ENCODE data around the gene GALNS. TPM values are rescaled to one million over a fixed set of nuclear protein-coding genes. Genes with fewer than 3 reads are reported as not detected.

Gene GALNS
- total and polyA plus RNA-seq, 2 of the 8 experiments (the other 6 are each of a cell fraction or from before 2014, with no cell fraction given): 8.9 to 17.8 TPM

GRCh38 chr16:88895335-88895734 lies 38.6 kb upstream of the GALNS start:
- Histone ChIP-seq H2AFZ (ENCODE audit: low read length) (no peak overlapping the region), H3K23me2 (ENCODE audit: low read depth, low read length) (no peaks in the 10 kb centered on the region), H3K79me1 (ENCODE audit: low read depth, low read length) (no peaks in the 10 kb centered on the region), H3K18ac (ENCODE audit: extremely low read depth, low read length) (no peak overlapping the region), H3K4me3 (ENCODE audit: extremely low read depth in 1 of 4, insufficient read depth in 2 of 4, low read depth in 3 of 4, low read length in 4 of 4) (no peak overlapping the region), H2BK120ac (replicated peaks; ENCODE audit: low read depth, low read length) (no peak overlapping the region), H4K8ac (ENCODE audit: extremely low read depth, insufficient read depth, low read length) (no peak overlapping the region), H4K5ac (ENCODE audit: insufficient read length, low read depth, low read length) (no peak overlapping the region), H3K27ac (ENCODE audit: low read depth, low read length) (no peak overlapping the region), H3K9me3 (ENCODE audit: insufficient read depth in 2 of 2, low read depth in 1 of 2, low read length in 1 of 2) (no peaks in the 10 kb centered on the region), H3K27me3 (replicated peaks in 1 of 4; ENCODE audit: control insufficient read depth in 3 of 4, extremely low read depth in 1 of 4, insufficient read depth in 3 of 4, low read length in 3 of 4) (no peaks in the 10 kb centered on the region), H3K36me3 (ENCODE audit: control insufficient read depth in 2 of 4, insufficient read depth in 4 of 4, low read length in 3 of 4) (no peaks in the 10 kb centered on the region), H3K4me1 (replicated peaks in 1 of 4; ENCODE audit: control insufficient read depth in 3 of 4, insufficient read depth in 4 of 4, low read length in 3 of 4) (no peaks in the 10 kb centered on the region), H3K79me2 (ENCODE audit: control insufficient read depth in 1 of 2, insufficient read depth in 2 of 2, low read length in 2 of 2) (no peaks in the 10 kb centered on the region), H3K9ac (replicated peaks in 1 of 4; ENCODE audit: extremely low read depth in 1 of 4, low read depth in 3 of 4, low read length in 3 of 4) (no peak overlapping the region), H4K20me1 (replicated peaks in 1 of 2; ENCODE audit: control insufficient read depth in 1 of 2, insufficient read depth in 2 of 2, low read length in 2 of 2) (no peaks in the 10 kb centered on the region), H2BK5ac (ENCODE audit: low read depth, low read length) (no peak overlapping the region), H2BK12ac (ENCODE audit: low read depth, low read length) (no peak overlapping the region), H3K23ac (ENCODE audit: insufficient read length) (no peak overlapping the region), H4K91ac (replicated peaks; ENCODE audit: insufficient read length, low read length) (no peak overlapping the region), H3K14ac (ENCODE audit: insufficient read length) (no peak overlapping the region), H3K56ac (replicated peaks; ENCODE audit: insufficient read length, low read depth, low read length) (no peak overlapping the region), H2AK5ac (ENCODE audit: low read depth, low read length) (no peak overlapping the region), H2BK20ac (ENCODE audit: low read length) (no peak overlapping the region), H2BK15ac (ENCODE audit: low read length) (no peak overlapping the region), H3K4ac (replicated peaks; ENCODE audit: insufficient read length, low read depth, low read length) (no peak overlapping the region), H3K4me2 (ENCODE audit: insufficient read depth in 1 of 2, low read depth in 2 of 2, low read length in 2 of 2) (no peak overlapping the region)
- TF ChIP-seq SAP30 (IDR thresholded peaks at IDR 0.05; ENCODE audit: insufficient read depth, insufficient replicate concordance, low read length) (no peak), CTBP2 (IDR thresholded peaks at IDR 0.05; ENCODE audit: borderline replicate concordance, insufficient read depth, insufficient read length, low read length) (no peak), RFX5 (IDR thresholded peaks at IDR 0.05; ENCODE audit: borderline replicate concordance, low read depth, low read length) (no peak), RBBP5 (IDR thresholded peaks at IDR 0.05; ENCODE audit: borderline replicate concordance, low read depth, low read length) (no peak)
- ChIA-PET CTCF (ENCODE audit: partially characterized antibody) (interaction anchor here (1.4 kb wide), 1 partner anchor 38 kb away, joined by 4 read pairs; the partner anchor contains the start of genes GALNS and TRAPPC2L), POLR2A (ENCODE audit: partially characterized antibody) (no interaction called here)
- DNase-seq (ENCODE audit: low read depth in 1 of 2, low spot score in 2 of 2) (no peak), FAIRE-seq (no peak)
- 92% methylated on average over 22 of the region's 22 CpGs; no CpG with 5 or more reads in 1 of the 2 experiments for WGBS, 2 experiments (ENCODE audit: extremely low coverage in 1 of 2, insufficient coverage in 1 of 2, insufficient read length in 1 of 2, insufficient replicate concordance in 2 of 2, low coverage in 1 of 2, low lambda C conversion rate in 2 of 2, missing lambda C conversion rate in 1 of 2)
